ENCODE data around the gene INPPL1.

Gene INPPL1

DNA sequence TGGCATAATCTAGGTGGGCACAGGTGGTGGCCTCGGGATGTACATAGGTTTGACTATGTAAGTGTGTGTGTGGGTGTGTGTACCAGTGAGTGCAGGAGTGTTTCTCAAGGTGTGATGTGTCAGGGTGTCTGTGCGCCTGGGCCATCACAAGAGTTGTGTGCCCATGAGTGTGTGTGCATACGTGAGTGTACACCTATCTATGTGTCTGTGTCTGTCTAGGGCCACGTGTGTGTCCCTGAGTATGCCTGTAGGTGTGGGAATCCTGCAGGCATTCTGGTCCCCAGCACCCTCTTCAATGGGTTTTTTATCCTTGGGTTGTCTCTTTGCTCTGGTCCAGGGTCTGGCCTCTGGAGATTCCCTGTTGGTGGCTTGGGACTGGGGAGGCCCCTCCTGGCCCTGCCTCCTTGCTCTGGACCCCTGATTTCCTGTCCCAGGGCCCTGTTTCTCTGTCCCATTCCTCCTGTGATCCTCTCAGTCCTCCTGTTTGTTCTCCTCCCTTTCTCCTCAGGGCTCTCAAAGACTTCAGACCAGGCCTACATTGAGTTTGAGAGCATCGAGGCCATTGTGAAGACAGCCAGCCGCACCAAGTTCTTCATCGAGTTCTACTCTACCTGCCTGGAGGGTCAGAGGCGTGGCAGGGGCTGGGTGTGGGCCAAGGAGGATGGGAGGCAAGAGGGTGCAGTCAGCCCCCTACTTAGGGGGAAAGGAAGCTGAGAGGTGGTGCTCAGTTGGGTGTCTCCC lies 9.4 kb downstream of the INPPL1 start:
- DNase-seq = no peak

DNA sequence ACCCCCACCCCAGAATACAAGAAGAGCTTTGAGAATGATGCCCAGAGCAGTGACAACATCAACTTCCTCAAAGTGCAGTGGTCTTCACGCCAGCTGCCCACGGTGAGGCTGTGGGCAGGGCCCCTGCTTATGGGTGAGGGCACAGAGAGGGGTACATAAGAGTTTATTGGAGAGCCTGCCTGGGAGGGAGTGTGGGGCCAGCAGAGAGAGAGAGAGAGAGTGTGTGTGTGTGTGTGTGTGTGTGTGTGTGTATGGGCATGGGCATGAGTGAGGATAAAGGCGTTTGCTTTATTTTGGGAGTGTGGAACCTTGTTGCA lies 9.9 kb downstream of the INPPL1 start:
- no peak for DNase-seq

DNA sequence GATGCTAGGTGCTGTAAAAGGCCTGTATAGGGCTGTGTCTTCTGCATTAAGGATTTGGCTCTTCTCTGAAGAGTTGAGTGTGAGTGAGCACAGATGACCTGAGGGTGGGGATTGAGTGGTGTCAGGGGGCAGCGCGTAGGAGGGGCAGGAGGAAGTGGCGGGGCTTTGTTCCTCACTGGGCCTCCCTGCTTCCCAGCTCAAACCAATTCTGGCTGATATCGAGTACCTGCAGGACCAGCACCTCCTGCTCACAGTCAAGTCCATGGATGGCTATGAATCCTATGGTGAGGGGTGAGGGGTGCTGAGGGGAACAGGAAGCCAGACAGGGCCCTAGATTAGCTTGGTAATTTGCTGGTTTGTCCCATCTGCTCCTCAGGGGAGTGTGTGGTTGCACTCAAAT lies 10.4 kb downstream of the INPPL1 start:
- DNase-seq = no peak

- DNase-seq = no peak
These were observed 10.9 kb downstream of the INPPL1 start for GRCh38 chr11:72235351-72236057.

GRCh38 chr11:72236083-72236697 lies 11.6 kb downstream of the INPPL1 start:
- no peak for DNase-seq

- no peak for DNase-seq
These were observed 12.2 kb downstream of the INPPL1 start for GRCh38 chr11:72236774-72237111.

GRCh38 chr11:72237112-72237931 lies 12.8 kb downstream of the INPPL1 start:
- DNase-seq = no peak

GRCh38 chr11:72238040-72238450 lies 13.5 kb downstream of the INPPL1 start:
- DNase-seq = peak; percentile 26

GRCh38 chr11:72238492-72239312 lies 14.1 kb downstream of the INPPL1 start:
- no peak for DNase-seq

- DNase-seq = peak; percentile 33
These were observed 14.8 kb downstream of the INPPL1 start for GRCh38 chr11:72239313-72239848.

GRCh38 chr11:72239849-72240460 lies 15.4 kb downstream of the INPPL1 start:
- DNase-seq = no peak

- DNase-seq = no peak
These were observed 16.1 kb downstream of the INPPL1 start for GRCh38 chr11:72240461-72241290.

GRCh38 chr11:72241291-72241781 lies 16.8 kb downstream of the INPPL1 start:
- no peak for DNase-seq

GRCh38 chr11:72242141-72242540 lies 17.6 kb downstream of the INPPL1 start:
- DNase-seq = no peak

DNA sequence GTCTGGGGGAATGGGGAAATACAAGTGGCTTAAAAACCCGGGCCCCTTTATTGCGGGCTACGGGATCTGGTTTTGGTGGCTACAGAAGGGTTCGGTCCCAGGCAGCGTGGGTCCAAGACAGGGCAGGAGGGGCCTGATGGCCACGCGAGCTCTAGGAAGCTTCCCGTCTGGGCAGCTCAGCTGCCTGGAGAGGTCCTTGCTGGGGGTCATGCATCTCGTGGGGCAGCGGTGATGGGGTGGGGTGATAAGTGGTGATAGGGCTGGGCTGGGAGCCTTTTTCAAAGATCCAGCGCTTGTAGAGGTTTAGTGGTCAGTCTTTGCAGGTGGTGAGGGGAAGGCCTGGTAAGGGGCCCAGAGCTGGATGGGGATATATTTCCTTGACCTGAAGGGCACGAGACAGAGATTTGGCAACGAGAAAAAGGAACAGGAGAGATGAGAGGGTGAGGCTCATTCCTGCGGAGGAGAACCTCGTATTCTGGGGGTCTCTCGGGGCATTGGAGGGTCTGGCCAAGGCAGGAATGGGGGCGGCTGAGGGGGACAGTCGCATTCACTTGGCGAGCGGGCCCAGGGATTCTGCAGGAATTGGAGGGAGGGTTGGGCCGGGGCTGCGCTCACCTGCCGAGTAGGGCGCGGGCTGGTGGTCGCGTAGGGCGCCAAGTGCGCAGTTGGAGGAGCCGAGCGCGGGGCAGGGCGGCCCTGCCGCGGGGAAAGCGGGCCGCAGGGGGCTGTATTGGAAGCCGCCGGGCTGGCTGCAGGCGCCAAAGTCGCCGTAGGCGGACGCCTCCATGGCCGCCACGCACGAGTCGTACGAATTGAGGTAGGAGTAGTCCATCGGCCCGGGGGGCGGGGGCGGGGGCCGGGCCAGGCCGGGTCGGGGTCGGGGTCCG lies 18.8 kb downstream of the INPPL1 start:
- no peak for DNase-seq

GRCh38 chr11:72244060-72244360 lies 19.4 kb downstream of the INPPL1 start, which contains the start of gene PHOX2A:
Gene PHOX2A (minus strand): TSS chr11:72244176. CDS start chr11:72244004, 172 bp downstream.
- DNase-seq = no peak

GRCh38 chr11:72244361-72245262 lies 20.0 kb downstream of the INPPL1 start:
- DNase-seq = no peak

DNA sequence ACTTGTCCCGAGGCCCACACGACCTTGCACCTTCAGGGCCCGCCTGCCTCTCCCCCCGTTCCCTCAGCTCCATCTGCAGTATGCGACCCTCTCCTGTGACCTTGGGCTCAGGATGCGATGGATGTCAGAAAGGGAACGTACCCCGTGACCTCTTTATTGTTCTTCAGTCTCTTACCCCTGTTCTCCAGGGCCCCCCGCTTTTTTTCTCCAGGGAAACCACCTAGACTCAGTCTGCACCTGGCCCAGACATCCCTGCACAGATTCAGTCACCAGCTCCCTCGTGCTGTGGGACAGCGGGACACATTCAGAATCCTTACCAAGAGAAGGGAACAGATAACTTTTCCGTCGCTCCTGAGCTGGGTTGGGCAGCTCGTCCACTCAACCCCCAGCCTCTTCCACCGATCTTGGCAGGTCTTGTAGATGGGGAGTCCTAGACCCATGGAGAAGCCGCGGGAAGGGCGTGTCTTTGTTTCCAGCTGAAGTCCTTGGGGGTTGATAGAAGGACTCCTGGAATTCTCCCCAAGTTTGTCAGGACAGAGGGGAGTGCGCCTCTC lies 20.8 kb downstream of the INPPL1 start:
- DNase-seq = no peak
